Panc1 (cell line): ENCODE measurements around the gene GPR158.

Experiments used
- POLR2AphosphoS5 ChIP-seq: IDR thresholded peaks from 2 replicates; pipeline ENCODE4 v1.6.1; 2012; ENCODE audit warnings: mild to moderate bottlenecking, low read depth, low read length, moderate library complexity
- SIN3A ChIP-seq: IDR thresholded peaks from 2 replicates; pipeline ENCODE4 v1.6.1; 2012; ENCODE audit warnings: low read depth, mild to moderate bottlenecking, low read length, moderate library complexity, borderline replicate concordance; ENCODE audit not compliant: insufficient read depth
- TCF7L2 ChIP-seq: IDR thresholded peaks from 2 replicates; pipeline ENCODE4 v1.6.1; 2011; ENCODE audit warnings: mild to moderate bottlenecking, low read depth, low read length, inconsistent platforms
- TF ChIP-seq, protein P1 (sequence below): fragments of 450-650 bp; IDR thresholded peaks from 2 replicates; pipeline ENCODE4 v1.5.1; 2017; ENCODE audit warnings: mild to moderate bottlenecking

DNA sequence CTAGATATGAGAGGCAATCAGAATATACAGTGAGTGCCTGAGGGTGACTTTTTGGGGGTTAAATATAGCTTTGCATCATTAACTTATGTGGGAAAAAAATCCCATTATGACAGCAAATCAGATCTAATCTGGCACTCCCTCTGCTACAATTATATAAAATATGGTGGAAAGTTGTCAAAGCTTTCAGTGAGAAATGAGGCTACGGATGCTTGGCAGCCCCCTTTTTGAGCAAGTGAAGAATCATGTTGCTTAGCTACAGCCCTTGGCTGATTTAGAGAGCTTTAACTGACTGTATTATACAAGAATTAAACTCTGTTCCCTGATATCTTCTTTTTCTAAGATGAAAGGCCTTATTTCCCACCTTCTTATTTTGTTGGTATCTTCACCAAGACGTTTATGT, 57.4 kb downstream of the GPR158 start:
- TF ChIP-seq, protein P1, sequence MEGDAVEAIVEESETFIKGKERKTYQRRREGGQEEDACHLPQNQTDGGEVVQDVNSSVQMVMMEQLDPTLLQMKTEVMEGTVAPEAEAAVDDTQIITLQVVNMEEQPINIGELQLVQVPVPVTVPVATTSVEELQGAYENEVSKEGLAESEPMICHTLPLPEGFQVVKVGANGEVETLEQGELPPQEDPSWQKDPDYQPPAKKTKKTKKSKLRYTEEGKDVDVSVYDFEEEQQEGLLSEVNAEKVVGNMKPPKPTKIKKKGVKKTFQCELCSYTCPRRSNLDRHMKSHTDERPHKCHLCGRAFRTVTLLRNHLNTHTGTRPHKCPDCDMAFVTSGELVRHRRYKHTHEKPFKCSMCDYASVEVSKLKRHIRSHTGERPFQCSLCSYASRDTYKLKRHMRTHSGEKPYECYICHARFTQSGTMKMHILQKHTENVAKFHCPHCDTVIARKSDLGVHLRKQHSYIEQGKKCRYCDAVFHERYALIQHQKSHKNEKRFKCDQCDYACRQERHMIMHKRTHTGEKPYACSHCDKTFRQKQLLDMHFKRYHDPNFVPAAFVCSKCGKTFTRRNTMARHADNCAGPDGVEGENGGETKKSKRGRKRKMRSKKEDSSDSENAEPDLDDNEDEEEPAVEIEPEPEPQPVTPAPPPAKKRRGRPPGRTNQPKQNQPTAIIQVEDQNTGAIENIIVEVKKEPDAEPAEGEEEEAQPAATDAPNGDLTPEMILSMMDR = no peak
- TF ChIP-seq POLR2AphosphoS5 (no peak), SIN3A (no peak), TCF7L2 (no peak)
